GM19438 (cell line): Measurements from ENCODE around the gene POMT1.
"Not testable (repeated sequence)": the region's sequence is repeated elsewhere in the genome, so short reads cannot be mapped to it uniquely, and the experiment has no call there.

ENCODE experiments used
- ATAC-seq: cut with Tn5 transposase; IDR thresholded peaks from one replicate; pipeline ENCODE4 v1.9.1; 2021; ENCODE audit warnings: low read depth; ENCODE audit not compliant: unreplicated experiment

Gene POMT1

DNA sequence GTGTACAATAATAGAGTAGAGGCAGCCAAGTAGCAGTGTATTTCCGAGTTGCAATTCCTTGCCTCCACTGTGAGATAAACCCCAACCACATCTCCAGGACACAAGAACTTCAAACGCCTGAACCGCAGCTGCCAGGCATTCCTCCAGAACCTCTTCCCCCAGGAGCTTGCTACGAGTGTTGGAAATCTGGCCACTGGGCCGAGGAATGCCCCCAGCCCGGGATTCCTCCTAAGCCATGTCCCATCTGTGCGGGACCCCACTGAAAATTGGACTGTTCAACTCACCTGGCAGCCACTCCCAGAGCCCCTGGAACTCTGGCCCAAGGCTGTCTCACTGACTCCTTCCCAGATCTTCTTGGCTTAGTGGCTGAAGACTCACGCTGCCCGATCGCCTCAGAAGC lies 46.5 kb downstream of the POMT1 start:
- not testable (repeated sequence) for ATAC-seq

DNA sequence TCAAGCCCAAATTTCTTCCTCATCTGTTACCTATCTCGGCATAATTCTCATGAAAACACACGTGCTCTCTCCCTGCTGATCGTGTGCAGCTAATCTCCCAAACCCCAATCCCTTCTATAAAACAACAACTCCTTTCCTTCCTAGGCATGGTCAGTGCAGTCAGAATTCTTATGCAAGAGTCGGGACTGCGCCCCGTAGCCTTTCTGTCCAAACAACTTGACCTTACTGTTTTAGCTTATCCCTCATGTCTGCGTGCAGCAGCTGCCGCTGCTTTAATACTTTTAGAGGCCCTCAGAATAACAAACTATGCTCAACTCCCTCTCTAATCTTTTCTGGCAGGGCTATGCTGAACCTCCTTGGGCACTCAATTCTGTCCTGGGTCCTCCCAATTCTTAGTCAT lies 47.7 kb downstream of the POMT1 start:
- not testable (repeated sequence) for ATAC-seq

DNA sequence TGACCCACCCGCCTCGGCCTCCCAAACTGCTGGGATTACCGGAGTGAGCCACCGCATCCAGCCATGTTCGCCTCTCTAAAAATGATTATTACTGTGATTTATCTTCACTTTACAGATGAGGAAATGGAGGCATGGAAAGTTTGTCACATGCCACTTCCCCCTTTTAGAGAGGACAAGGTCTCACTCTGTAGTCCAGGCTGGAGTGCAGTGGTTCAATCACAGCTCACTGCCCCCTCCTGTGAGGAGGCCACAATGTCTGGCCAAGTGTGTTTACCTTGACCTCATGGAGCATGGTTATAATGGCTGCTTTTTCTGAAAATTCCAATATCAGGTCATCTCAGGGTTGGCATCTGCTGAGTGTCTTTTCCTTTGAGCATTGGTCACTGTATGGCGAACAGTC lies 49.3 kb downstream of the POMT1 start:
- no peak for ATAC-seq

DNA sequence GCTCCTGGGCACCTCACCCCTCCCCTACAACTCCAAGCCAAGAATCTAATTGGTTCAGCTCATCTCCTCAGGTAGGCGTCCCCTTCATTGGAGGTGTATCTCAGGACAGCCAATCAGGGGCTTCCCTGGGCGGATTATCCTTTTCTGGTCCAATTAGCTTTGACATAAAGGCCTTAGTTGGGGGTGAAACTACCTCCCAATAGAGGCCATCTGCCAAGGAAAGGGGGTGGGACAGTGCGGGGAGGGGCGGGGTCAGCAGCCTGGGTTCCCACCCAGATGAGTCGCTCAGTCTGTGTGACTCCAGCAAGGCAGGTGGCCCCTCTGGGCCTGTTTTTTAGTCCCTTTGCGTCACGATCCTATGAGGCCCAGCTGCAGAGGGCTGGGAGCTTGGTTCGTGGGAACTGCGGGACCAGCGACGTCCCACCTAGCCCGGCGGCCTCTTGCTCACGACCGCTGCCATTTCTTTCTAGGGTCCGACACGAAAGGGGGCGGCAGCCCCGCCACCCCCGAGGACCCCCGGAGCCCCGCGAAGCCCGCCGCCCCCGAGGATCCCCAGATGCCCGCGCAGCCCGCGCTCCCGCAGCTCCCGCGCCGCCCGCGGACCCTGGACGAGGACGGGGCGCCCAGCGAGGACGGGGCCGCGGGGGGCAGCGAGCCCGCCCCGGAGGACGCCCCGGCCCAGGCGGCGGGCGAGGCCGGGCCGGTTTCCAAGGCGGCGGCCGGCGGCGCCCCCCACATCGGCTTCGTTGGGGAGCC lies 51.5 kb downstream of the POMT1 start:
- no peak for ATAC-seq

DNA sequence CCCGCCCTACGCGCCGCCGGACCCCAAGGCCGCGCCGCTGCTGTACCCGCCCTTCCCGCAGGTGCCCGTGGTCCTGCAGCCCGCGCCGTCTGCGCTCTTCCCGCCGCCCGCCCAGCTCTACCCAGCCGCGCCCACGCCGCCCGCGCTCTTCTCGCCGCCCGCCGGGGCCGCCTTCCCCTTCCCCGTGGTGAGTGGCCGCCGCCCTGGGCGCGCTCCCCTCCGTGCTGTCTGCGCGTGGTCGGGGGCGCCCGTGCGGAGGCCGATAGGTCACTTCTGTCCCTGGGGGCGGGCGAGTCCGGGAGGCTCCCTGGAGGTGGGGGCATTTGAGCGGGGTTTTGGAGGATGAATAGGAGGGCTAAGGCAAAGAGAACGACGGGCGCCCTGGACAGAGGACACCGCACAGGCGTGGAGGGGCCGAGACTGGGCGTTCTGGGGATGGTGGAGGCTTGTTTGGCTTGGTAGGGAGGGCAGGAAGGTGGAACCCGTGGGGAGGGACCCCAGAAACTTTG lies 52.2 kb downstream of the POMT1 start:
- no peak for ATAC-seq

DNA sequence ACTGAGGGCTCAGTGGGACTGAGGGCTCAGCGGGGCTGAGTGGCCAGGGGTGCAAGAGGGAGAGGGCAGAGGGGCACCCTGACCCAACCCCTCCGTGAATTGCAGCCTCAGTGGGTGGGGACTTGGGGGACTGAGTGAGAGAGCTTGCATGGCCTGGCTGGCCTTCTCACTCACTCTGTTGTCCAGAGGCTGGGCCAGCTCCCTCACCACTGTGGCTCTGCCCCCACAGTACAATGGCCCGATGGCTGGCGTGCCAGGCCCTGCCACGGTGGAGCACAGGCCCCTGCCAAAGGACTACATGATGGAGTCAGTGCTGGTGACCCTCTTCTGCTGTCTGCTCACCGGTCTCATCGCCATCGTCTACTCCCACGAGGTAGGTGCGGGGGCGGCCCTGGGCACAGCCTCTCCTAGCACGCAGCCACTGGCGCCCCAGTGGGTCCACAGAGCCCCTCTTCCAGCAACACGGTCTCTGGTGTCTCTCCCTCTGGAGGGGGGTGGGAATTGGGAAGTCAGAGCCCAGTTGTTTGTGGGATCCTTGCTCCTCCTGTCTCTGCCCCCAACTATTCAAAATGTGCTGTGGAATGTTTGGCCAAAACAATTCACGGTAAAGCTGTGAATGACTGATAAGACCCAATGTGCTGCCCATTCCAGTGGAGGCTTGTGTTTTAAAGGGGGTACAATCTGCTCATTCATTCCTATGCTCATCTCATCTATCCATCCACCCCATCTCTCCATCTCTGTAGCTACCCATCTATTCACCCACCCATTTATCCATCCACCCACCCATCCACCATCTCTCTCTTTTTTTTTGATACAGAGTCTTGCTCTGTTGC lies 53.3 kb downstream of the POMT1 start:
- ATAC-seq: no peak

DNA sequence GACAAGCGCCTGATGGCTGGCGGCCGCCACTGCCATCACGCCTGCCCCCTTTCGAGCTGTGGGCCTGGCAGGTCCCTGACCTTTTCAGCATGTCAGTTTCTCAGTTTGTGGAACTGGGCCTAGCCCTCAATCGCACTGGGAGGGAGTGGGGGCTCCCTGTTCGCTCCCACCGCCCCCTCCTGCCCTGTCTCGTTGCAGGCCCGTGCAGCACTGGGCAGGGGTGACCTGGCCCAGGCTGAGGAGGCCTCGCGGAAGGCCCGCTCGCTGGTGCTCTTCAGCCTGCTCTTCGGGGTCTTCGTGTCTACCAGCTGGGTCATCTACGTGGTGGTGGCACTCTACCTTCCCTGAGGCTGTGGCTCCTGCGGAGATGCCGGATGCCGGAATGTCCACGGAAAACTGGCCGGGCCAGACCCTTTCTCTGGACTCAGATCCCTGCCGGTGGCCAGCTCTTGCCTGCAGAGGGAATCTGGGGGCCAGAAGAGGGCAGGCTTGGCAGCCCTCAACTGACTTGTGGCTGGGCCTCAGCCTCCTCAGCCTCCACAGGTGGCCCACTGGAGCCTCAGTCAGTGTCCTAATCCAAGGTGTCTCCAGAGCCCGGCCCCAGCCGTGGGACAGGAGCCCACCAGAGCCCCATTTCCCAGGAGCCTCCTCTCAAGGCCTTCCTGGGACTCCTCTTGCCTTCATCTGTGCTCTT lies 55.3 kb downstream of the POMT1 start:
- ATAC-seq: no peak

DNA sequence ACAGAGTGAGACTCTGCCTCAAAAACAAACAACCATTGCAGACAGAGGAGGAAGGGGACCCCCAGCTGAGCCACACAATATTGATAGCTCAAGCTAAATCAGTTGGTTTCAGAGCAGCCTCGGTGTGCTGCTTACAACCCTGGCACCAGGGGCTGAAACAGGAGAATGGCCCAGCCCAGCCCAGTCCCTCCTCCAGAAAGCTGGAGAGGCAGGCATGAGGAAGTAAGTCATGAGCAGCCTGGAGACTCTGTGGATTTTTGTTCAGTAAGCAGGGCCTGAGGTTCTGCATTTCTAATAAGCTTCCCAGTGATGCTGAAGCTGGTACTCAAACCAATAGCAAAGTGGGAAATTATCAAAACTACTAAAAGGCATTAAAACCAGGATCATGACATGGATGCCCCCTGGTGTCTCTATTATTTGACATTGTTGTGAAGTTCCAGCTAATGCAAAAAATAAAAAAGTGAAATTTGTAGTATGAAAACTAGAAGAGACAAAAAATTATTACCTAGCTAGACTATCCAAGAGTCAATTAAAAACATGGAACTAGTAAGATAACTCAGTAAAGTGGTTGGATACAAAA lies 56.8 kb downstream of the POMT1 start:
- ATAC-seq: no peak

DNA sequence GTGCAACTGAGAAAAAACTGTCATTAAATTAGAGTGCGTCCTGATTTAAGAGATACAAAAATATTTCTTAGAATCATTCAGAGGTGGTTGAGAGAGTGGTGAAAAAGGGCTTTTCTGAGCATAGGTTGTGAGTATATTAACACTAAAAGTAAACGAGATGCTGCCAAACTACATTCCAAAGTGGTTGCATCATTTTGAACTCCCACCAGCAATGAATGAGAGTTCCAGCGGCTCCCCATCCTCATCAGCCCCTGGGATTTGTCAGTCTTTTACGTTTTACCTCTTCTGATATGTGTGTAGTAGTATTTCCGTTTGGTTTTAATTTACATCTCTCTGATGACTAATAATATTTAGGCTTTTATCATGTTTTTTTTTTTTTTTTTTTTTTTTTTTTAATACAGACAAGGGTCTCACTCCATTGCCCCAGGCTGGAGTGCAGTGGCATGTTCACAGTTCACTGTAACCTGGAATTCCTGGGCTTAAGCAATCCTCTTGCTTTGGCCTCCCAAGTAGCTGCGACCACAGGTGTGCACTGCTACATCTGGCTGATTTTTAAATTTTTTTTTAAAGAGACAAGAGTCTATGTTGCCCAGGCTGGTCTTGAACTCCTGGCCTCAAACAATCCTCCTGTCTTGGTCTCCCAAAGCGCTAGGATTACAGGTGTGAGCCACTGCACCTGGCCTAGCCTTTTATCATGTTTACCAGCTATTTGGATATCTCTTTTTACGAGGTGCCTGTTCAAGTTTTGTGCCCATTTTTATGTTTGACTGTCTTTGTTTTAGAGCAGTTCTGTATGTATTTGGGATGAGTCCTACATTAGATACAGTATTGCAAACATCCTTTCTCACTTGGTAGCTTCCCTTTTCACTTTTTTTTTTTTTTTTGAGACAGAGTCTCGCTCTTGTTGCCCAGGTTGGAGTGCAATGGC lies 59.6 kb downstream of the POMT1 start:
- ATAC-seq: no peak

DNA sequence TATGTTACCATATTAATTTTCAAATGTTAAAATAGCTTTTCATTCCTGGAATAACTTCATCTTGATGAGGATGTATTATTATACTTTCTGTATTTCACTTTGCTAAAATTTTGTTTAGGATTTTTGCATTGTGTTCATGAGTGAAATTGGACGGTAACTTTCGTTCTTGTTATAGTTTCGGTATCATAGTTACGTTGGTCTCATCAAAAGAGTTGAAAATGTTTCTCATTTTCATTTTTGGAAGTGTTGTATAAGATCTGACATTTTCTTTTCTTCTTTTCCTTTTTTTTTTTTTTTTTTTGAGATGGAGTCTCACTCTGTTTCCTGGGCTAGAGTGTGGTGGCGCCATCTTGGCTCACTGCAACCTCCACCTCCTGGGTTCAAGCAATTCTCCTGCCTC lies 62.7 kb downstream of the POMT1 start:
- ATAC-seq: no peak

DNA sequence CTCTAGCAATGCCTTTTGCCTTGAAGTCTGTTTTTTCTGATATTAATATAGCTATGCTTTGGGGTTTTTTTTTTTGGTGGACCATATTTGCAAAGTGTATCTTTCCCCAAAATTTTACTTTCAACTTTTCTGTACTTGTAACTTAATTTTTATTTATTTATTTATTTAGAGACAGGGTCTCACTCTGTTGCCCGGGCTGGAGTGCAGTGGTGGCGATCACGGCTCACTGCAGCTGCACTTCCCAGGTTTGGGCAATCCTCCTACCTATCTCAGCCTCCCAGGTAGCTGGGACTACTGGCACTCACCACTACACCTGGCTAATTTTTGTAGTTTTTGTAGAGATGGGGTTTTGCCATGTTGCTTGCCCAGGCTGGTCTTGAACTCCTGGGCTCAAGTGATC lies 63.4 kb downstream of the POMT1 start:
- no peak for ATAC-seq

DNA sequence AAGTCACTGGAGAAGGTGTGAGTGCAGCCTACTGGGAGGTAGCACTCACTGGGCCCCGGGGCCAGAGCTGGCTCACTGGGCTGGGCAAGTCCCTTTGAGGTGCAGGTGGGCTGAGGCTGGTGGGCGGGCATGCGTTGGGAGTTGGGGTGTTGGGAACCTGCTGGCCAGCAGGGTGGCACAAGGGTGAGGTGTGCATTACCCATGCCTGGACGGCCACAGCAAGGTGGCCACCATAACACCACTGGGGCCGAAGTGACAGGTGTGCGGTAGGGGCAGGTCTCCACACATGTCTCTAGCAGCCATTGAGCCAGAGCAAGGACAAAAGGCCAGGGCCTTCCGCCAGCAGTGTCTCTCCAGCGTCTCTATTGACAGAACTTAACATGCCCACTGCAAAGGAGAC lies 65.2 kb downstream of the POMT1 start:
- no peak for ATAC-seq
